Measurements from ENCODE around the gene FRAS1.

DNA sequence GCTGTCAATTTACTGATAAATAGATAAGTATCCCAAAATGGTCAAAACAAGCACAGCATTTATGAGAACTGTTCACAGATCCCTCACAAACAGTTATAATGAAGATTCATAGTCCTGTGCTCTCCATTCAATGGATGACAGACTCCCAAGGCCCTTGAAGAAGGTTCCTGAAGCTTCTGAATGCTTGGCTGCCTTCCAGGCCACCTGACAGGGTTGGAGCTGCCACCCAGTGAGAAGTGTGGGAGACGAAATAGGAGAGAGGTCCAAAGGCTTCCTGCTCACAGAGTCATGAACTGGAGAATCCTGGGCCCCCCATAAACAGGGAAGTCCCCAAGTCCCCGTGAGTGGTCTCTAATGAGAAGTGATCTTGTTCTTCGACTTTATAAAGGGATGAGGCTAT is 468.4 kb downstream of the FRAS1 start:
- TF ChIP-seq, protein P1, sequence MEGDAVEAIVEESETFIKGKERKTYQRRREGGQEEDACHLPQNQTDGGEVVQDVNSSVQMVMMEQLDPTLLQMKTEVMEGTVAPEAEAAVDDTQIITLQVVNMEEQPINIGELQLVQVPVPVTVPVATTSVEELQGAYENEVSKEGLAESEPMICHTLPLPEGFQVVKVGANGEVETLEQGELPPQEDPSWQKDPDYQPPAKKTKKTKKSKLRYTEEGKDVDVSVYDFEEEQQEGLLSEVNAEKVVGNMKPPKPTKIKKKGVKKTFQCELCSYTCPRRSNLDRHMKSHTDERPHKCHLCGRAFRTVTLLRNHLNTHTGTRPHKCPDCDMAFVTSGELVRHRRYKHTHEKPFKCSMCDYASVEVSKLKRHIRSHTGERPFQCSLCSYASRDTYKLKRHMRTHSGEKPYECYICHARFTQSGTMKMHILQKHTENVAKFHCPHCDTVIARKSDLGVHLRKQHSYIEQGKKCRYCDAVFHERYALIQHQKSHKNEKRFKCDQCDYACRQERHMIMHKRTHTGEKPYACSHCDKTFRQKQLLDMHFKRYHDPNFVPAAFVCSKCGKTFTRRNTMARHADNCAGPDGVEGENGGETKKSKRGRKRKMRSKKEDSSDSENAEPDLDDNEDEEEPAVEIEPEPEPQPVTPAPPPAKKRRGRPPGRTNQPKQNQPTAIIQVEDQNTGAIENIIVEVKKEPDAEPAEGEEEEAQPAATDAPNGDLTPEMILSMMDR (conservative IDR thresholded peaks at IDR 0.05) = no peak
- no peak for TF ChIP-seq EZH2 (IDR thresholded peaks at IDR 0.05; ENCODE audit: low read depth)
